HG03039 (cell line): ENCODE data around the gene TNFRSF14.

Experiments used
- ATAC-seq: cut with Tn5 transposase; IDR thresholded peaks from one replicate; pipeline ENCODE4 v1.9.1; 2021; ENCODE audit warnings: mild to moderate bottlenecking, moderate library complexity; ENCODE audit not compliant: unreplicated experiment

Gene TNFRSF14

DNA sequence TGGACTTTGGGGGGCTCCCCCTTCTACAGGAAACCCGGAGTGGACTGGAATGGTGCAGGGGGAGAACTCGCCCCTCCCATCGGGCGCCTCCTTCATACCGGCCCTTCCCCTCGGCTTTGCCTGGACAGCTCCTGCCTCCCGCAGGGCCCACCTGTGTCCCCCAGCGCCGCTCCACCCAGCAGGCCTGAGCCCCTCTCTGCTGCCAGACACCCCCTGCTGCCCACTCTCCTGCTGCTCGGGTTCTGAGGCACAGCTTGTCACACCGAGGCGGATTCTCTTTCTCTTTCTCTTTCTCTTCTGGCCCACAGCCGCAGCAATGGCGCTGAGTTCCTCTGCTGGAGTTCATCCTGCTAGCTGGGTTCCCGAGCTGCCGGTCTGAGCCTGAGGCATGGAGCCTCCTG lies at the start of gene TNFRSF14:
Gene TNFRSF14, plus strand, starts transcription at position 95 of the 401 bp plus-strand sequence. Its CDS starts 294 bp downstream, at position 389.
- ATAC-seq: no peak

GRCh38 chr1:2506901-2507565 lies 49.1 kb upstream of the TNFRSF14 start:
- no peak for ATAC-seq

- ATAC-seq: no peak
Measured at GRCh38 chr1:2507744-2508155, 48.4 kb upstream of the TNFRSF14 start.

GRCh38 chr1:2508180-2508579 lies 48.0 kb upstream of the TNFRSF14 start:
- ATAC-seq: no peak

GRCh38 chr1:2508751-2509150 lies 47.4 kb upstream of the TNFRSF14 start:
- ATAC-seq: no peak

DNA sequence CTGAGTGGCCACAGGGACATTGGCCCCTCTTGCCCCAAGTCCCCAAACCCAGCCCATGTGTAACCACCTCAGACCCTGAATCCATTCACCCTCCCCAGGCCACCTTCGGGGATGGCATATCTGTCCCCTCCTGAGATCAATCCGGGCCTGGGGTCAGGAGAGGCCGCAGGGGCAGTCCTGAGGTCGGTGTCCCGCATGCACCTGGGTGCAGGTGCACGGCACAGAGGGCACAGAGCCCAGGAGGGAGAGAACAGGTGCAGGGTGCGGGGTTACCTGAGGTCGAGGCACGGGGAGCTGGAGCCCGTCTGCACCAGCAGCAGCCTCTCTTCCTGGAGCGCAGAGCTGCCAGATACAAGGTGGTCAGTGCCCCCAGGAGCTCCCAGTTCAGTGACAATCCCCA lies 46.6 kb upstream of the TNFRSF14 start:
- ATAC-seq: no peak

- ATAC-seq: no peak
Measured at GRCh38 chr1:2510366-2511155, 45.6 kb upstream of the TNFRSF14 start.

GRCh38 chr1:2512862-2513421 lies 43.2 kb upstream of the TNFRSF14 start:
- ATAC-seq: no peak

DNA sequence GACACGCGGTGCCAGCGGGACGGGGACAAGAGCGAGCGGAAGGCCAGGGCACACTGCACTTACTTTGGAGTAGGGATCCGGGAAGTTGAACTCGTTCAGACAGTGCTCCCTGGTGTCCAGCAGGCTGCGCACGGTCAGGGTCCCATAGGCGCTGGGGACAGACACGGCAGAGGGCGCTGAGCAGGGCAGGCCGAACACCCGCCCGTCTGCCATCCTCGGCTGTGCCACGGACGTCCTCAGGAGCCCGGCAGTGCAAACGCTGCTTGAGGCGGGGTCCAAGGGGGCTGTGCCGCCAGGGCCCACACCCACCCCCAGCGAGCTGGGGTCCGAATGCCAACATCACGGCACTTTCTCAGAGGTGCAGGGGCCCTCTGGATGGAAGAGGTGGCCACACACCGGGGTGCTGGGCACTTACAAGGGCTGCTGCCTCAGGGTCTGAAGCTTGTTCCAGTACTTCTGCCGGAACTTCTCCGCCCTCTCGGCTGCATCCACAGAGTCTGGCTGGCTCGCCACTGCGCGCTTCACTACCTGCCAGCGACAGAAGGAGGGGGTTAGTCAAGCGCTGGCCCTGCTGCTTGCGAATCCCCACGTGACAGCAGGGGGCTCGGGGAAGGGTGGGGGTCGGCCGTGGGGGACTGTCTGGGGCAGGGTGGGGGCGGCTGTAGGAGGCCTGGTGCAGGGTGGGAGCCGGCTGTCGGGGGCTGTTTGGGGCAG lies 42.1 kb upstream of the TNFRSF14 start:
- ATAC-seq: no peak

GRCh38 chr1:2514863-2515762 lies 41.1 kb upstream of the TNFRSF14 start:
- ATAC-seq: no peak

GRCh38 chr1:2515763-2516080 lies 40.4 kb upstream of the TNFRSF14 start:
- no peak for ATAC-seq

DNA sequence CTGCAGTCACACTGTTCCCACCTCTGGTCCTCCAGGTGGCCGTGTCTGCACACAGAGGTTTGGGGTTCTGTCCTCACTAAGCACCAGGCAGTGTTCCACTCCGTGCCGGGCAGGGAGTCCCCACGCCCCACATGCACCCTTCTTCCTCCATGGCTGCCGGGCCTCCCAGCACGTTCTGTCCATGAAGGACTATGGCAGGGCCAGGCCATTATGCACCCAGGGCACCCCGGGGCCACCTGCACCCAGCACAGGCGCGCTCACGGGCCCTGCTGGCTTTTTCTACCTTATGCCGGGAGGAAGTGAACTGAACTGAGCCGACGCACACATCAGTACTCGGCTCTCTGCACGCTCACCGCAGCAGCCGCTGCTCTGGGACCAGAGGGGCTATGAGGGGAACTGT lies 40.0 kb upstream of the TNFRSF14 start:
- no peak for ATAC-seq

- no peak for ATAC-seq
Measured at GRCh38 chr1:2516946-2517345, 39.2 kb upstream of the TNFRSF14 start.

DNA sequence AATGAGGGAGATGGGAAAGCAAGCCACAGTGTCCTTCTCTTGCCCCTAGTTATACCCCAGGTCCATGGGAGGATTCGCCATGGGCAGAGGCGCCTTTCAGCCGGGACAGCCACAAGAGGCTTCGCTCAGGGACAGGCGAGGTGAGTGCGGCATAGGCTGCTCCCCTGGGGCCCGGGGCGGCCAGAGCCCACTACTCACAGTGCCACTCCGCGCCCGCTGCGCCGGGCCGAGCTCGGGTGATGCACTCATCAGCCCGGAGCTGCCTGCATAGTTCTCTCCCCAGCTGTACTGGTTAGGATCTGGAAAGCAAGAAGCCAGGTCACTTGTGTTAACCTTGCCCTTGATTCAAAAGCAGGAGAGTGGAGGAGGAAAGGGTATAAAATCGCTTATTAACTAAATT lies 38.2 kb upstream of the TNFRSF14 start:
- no peak for ATAC-seq

- no peak for ATAC-seq
Measured at GRCh38 chr1:2518528-2518927, 37.6 kb upstream of the TNFRSF14 start.

GRCh38 chr1:2519029-2519685 lies 37.0 kb upstream of the TNFRSF14 start:
- ATAC-seq: no peak

DNA sequence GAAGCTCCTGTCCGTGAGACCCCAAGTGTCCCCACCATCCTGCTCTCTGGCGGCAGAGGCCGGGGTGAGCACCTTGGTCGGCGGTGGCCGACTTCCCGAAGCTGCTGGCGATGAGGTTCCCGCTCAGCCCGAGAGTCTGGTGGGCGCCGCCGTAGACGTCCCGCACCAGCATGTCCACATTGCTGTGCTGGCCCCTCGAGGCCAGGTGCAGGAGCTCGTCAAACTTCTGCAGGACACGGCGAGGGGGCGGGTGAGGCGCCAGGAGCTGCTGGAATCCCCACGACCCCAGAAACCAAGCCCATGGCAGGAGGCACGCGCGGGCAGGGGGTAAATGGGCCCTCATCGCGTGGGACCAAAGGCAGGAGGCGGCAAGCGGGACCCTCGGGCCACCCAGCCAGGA lies 36.4 kb upstream of the TNFRSF14 start:
- ATAC-seq: no peak

- ATAC-seq: no peak
Measured at GRCh38 chr1:2520206-2520605, 36.0 kb upstream of the TNFRSF14 start.

GRCh38 chr1:2520806-2521205 lies 35.4 kb upstream of the TNFRSF14 start:
- ATAC-seq: no peak

- no peak for ATAC-seq
Measured at GRCh38 chr1:2522230-2522629, 33.9 kb upstream of the TNFRSF14 start.
